HG03045 (cell line): Measurements from ENCODE around the gene OR8G1.
"Not testable (repeated sequence)": the region's sequence is repeated elsewhere in the genome, so short reads cannot be mapped to it uniquely, and the experiment has no call there.

Experiments used
- ATAC-seq: cut with Tn5 transposase; IDR thresholded peaks from one replicate; pipeline ENCODE4 v1.9.1; 2021; ENCODE audit warnings: mild to moderate bottlenecking, moderate library complexity; ENCODE audit not compliant: unreplicated experiment

Gene OR8G1

GRCh38 chr11:124233376-124233775 is 7.5 kb upstream of the OR8G1 start:
- no peak for ATAC-seq

GRCh38 chr11:124238512-124238911 is 2.4 kb upstream of the OR8G1 start:
- ATAC-seq: no peak

- not testable (repeated sequence) for ATAC-seq
These were observed 9.0 kb downstream of the OR8G1 start for GRCh38 chr11:124249869-124250268.

GRCh38 chr11:124256076-124256475 is 15.2 kb downstream of the OR8G1 start, which contains the start of gene OR8G5:
TSS of gene OR8G5 (plus strand) at chr11:124256376. CDS start at chr11:124264932, 8,556 bp downstream.
- ATAC-seq: no peak

GRCh38 chr11:124265041-124265440 is 24.1 kb downstream of the OR8G1 start:
- ATAC-seq: not testable (repeated sequence)

- ATAC-seq: not testable (repeated sequence)
These were observed 30.0 kb downstream of the OR8G1 start for GRCh38 chr11:124270886-124271285.

GRCh38 chr11:124274000-124274399 is 33.1 kb downstream of the OR8G1 start:
- ATAC-seq: no peak

GRCh38 chr11:124276081-124276480 is 35.2 kb downstream of the OR8G1 start:
- ATAC-seq: no peak

GRCh38 chr11:124277207-124277606 is 36.3 kb downstream of the OR8G1 start:
- no peak for ATAC-seq

- ATAC-seq: no peak
These were observed 36.9 kb downstream of the OR8G1 start for GRCh38 chr11:124277804-124278203.

- ATAC-seq: no peak
These were observed 37.4 kb downstream of the OR8G1 start for GRCh38 chr11:124278261-124278660.

- no peak for ATAC-seq
These were observed 44.9 kb downstream of the OR8G1 start for GRCh38 chr11:124285610-124286344.

GRCh38 chr11:124294687-124295086 is 53.8 kb downstream of the OR8G1 start:
- no peak for ATAC-seq

- ATAC-seq: no peak
These were observed 55.1 kb downstream of the OR8G1 start for GRCh38 chr11:124296016-124296415.

- no peak for ATAC-seq
These were observed 57.0 kb downstream of the OR8G1 start for GRCh38 chr11:124297921-124298320.

GRCh38 chr11:124301548-124301947 is 60.7 kb downstream of the OR8G1 start:
- ATAC-seq: no peak

- no peak for ATAC-seq
These were observed 61.6 kb downstream of the OR8G1 start for GRCh38 chr11:124302347-124303125.
